GM21786 (cell line): ENCODE measurements around the gene CACHD1.
"Not testable (repeated sequence)": the region's sequence is repeated elsewhere in the genome, so short reads cannot be mapped to it uniquely, and the experiment has no call there.

Experiments used
- ATAC-seq: cut with Tn5 transposase; IDR thresholded peaks from one replicate; pipeline ENCODE4 v1.9.1; 2021; ENCODE audit not compliant: unreplicated experiment

Gene CACHD1

DNA sequence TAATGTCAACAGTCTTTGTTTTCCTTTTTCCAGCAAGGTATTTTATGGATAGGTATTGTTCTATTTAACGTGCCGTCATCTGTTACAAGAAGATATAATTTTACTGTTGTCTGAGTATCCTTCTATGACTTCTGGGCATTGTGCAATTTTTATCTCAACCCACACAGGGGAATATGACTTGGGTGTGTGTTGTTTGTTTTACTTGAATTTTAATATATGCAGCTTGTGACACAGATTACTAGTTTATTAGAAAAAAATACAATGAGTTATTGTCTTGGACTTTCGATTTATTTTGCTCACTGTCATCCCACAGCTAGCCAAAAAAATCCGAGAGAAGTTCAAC lies 111.9 kb downstream of the CACHD1 start:
- no peak for ATAC-seq

DNA sequence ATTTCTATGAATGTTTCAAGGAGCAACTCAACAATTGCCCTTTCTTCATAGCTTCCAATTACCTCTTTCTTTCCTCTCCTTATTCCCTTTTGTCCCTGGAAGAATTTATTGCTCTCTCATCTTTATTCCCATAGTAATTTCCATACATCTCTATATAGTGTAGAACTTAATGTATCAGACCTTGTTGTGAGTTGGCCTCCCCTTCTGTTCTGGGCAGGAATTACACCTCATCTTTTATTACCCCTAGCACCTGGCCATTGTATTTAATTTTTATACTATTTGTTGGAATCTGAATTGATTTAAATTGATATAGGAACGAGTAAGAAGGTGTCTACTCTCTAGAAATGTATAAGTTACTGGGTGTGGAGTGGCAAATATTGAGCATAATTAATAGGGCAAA lies 114.5 kb downstream of the CACHD1 start:
- no peak for ATAC-seq

DNA sequence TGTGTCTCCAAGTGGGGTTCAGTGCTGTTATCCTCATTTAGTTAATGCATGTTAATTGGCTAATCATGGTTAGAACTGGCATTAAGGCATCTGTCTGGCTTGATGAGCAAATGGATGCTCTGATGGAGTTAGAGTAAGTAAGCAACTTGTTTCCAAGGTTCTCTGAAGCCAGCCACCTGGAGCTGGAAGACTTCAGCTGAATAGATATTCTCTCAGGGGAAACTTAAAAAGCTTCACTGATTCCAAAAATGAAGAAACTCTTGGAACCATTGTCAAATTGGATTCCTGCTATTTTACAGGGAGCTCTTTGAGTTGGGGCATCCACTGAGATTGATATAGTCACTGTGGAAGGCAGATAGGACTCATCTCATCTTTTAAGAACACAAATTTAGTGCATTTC lies 118.9 kb downstream of the CACHD1 start:
- ATAC-seq = no peak

DNA sequence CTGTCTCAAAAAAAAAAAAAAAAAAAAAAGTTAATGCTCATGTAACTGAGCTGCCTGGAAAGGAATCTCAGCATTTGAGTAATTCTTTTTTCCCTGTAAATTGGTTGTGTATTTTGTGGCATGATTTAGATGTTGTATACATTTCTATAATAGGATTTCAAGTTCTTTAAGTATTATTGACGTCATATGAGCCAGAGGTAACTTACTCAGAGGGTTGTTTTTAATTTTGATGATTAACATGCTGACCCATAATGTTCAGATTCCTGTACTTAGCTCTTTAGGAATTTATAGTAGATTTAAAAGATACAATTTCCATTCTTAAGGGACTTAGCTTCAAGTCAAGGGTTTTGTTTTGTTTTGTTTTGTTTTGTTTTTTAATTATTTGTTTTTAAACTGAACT lies 120.4 kb downstream of the CACHD1 start:
- ATAC-seq = no peak

DNA sequence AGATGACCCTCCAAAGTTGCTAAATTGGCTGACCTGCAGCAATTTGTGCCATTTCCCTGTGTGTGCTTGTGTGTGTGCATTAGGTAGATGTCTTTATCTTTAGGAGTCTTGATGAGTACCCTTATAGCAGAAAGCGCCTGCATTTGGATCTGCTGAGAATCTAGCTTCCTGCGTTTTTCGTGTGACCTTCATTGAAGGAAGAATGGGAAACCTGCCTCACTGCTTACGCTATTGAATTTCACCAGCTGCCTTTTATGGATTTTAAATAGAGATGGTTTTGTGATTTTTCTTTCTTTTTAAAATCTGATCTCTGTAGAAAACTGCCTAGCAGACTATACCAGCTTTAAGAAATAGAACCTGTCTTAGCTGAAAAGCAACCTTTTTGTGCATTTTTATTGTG lies 124.5 kb downstream of the CACHD1 start:
- ATAC-seq = no peak

DNA sequence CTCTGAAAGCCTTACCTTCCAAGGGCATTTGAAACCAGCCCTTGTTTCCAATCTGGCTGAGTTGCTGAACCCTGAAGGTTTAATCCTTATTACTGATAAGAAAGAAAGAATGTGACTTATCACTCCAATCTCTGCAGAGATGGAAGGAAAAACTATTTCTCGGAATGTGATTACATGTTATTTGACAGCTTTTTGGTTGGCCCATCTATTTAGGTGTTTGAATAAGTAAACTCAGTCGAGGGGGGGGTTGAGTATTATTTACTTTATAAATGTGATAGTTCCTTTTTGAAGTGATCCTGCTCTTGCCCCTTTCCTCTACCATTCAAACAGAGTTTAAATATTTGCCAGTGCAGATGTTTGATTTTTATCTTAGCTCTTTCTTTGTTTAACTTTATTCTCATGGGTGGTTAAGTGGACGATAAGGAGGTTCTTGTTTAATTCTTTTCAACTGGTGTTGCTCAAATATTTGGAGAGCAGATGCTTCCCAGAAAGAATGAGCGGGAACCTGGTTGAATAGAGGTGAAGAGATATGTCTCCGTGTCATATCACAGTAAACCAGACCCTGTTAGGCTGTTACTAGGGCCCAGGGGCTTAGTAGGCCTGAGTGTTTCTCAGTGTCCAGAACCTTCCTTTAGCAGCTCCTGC lies 126.1 kb downstream of the CACHD1 start:
- ATAC-seq = no peak

DNA sequence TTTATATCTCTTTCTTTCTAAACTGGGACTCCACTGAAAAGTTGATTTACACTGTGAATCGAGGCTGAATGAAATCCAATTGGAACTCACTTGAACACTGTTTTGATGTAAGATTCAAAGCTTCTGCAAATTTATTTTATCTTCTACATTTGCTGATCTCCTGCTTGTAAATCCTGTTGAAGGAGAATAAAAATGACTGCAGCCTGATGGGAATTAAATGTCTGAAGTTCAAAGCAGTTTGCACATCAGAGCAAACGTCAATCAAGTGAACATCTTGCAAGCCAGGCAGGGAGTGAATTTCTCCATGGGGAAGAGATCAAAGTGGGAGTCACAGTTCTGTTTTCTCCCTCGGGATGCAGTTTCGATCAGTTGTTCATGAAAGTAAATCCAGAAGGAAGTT lies 127.2 kb downstream of the CACHD1 start:
- no peak for ATAC-seq

DNA sequence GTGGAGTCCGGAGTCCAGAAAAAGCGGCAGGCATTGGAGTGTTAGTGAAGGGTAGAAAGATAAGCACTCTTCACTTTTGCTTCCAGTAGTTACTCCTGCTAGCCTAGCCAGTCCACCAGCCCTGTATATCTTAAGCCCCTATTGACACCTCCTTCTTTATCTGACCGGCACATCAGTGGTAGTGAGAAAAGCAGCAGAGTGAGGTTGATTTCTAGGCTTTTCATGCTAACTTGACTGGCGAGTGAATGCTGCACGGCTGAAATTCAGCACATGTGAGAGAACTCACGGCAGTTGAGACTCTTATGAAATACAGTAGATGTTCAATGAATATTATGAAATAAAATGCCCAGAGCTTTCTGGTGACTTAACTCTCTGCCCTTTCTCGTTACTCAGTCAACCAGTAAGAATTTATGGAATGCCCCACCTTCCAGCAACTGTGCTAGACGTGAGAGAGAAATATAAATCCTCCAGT lies 128.2 kb downstream of the CACHD1 start:
- no peak for ATAC-seq

DNA sequence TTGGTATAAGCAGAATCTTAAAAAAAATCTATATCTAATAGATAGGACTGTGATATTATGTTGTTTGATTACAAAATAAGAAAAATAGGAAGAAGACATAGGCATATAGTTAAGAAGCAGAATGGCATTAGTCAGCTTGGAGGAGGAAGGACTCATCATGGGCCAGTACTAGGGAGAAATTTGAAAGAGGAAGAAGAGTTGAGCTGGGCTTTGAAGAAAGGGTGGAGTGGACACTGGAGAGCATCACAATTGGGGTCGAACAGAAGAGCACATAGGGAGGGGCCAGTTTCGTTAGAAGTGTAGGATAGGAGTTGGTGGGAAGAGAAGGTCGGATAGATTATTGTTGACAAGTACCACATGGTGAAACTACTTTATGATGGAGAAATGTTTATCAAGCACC lies 129.3 kb downstream of the CACHD1 start:
- ATAC-seq = no peak

DNA sequence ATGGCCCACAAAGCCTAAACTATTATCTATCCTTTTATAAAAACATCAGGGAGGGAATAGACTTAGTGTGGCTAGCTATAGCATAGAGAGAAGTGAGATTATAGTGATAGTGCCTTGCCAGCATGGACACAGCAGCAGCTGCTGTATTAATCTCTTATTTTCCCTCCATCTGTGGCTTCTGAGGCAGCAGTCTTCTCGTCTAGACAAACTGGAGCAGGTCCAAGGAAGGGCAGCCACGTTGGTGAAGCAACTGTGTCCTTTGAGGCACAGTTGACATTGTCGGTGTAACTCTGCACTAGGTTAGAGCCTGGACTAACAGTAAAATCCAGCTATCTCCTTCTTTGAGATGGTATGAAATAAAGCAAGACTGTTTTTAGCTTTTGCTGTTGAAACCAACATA lies 131.3 kb downstream of the CACHD1 start:
- ATAC-seq = no peak

DNA sequence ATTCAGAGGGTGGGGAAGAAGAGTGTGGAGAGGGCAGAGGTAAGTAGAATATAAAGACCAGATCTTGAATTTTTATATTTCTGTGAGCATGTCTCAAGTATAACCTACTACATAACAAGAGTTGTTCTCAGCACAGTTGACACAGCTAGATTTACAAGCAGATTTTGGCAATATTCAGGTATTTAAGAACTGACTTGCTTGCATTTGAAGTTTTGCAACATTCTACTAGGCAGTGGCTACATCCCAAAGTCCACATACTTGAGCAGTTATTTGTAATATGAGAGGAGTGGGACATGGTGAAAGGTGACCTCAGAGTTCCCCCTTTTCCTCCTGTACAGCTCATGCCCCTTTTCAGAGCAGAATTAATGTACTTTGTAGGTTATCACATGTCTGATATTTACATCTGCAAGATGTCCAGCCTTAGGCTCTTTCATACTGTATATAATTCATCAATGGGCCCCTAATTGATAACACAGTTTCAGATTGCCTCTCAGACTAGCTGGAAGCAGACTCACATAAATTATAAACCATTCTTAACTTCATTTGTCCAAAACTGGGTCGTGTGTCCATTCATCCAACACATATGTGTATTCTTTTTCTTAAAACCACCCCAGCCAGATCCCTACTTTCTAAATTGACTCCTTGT lies 138.2 kb downstream of the CACHD1 start:
- ATAC-seq = no peak

DNA sequence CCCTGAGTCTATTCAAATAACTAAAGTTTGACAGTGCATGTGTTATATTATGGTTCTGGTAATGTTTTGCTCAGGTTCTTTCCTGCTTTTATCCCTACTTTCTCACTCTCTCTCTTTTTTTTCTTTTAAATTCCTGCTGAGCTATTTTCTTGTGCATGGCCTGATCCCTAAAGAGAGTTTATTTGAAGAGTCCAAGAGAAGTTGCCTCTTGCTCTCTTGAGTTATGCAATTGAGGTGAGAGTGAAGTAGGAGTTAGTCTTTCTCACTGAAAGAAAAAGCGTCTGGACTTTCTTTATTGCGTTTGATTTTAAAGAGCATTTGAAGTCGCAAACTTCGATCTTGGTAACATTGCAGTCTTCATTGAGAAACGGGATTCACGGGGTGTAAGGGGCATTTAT lies 138.7 kb downstream of the CACHD1 start:
- ATAC-seq = no peak

DNA sequence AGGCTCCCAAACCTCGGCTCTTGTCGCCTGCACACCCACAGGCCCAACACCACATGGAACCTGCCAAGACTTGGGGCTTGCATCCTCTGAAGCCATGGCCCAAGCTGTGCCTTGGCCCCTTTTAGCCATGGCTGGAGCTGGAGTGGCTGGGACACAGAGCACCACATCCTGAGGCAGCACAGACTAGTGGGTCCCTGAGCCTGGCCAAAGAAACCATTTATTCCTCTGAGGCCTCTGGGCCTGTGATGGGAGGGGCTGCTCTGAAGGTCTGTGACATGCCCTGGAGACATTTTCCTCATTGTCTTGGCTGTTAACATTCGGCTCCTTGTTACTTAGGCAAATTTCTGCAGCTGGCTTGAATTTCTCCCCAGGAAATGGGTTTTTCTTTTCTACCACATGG lies 141.0 kb downstream of the CACHD1 start:
- not testable (repeated sequence) for ATAC-seq

DNA sequence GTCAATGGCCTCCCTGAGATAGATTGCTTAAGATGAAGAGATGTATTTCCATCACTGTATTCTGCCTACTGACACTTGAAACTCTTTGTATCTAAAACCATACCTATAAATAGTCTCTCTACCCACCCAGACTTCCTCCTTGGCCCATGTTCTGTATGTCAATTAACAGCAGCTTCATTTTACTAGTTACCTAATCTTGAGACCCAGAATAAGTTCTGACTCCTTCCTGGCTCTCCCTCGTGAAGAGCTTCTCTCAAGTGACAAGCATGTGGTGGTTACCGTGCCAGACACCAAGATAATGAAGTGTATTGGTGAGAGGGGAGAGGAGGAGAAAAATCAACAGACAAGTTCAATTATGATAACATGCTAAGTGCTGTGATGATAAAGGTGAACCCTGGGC lies 146.1 kb downstream of the CACHD1 start:
- ATAC-seq = no peak

DNA sequence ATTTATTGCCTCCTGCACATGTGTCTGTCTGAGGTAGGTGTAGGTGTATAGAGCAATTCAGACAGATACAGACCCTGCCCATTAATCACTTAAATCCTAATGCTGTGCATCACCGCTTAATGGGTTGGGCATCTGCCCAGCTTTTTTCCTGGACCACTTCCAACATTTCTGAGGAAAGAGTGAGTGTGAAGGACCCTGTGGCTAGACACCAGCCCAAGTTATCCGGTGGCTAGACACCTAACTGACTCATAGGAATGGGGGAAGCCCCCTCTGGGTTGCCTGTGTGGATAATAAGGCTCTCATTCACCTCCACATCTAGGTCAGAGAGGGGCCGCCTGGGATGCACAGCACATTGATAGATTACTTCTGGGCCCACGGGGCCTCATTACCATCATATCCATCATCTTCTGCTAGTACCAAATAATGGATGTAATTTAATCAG lies 153.8 kb downstream of the CACHD1 start:
- ATAC-seq = no peak

DNA sequence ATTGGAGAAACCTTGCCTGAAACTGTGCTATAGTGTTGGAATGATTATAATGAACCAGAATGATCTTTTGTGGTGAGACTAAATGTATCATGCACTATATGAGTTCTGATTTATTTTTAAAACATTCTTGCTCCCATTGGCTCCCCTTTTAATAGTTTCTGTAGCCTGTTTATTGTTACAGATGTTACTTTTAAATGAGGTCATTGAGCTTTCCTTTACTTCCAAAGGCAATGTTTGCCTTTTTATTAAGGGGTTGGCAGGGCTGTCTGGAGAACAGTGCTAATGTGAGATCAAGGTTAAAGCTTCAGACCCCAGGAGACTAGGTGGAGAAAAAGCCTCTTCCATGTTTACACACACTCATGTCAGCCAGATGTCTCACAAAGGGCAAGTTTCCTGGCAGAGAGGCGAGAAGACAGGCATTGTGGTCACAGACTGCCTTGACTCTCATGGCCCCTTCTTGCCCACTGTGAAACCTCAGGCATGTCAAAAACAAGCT lies 154.3 kb downstream of the CACHD1 start:
- no peak for ATAC-seq

DNA sequence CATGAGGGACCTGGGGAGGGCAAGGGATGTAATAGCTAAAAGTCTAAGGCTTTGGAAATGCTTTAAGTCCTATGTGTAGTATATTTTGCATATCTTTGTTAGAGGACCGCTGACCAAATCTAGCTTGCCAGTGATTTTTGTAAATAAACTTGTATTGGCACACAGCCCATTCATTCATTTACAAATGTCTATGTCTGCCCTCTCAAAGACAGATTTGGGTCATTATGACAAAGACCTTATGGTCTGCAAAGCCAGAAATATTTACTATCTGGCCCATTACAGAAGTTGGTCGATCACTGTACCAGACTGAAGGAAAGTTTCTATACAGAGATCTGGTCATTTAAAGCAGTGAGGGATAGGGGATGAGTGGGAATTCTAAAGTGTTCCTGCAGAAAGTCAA lies 154.9 kb downstream of the CACHD1 start:
- no peak for ATAC-seq

DNA sequence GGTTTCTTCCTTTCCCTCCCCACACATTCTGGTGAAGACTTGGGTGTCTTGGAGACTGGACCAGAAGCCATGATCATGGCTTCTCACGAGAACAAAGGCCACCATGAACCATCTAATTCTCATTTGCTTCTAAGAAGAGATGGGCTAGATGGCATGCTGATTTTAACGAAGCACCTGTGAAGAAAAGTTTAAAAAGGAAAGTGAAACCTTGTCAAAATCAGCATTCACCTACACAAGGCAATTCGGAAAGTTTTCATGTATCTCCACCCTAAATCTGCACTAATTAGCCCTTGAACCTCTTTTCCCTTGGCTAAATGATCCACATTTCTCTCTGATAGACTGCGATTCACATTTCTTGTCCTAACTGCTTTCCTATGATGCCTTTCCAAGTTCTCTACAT lies 160.7 kb downstream of the CACHD1 start:
- ATAC-seq = no peak

DNA sequence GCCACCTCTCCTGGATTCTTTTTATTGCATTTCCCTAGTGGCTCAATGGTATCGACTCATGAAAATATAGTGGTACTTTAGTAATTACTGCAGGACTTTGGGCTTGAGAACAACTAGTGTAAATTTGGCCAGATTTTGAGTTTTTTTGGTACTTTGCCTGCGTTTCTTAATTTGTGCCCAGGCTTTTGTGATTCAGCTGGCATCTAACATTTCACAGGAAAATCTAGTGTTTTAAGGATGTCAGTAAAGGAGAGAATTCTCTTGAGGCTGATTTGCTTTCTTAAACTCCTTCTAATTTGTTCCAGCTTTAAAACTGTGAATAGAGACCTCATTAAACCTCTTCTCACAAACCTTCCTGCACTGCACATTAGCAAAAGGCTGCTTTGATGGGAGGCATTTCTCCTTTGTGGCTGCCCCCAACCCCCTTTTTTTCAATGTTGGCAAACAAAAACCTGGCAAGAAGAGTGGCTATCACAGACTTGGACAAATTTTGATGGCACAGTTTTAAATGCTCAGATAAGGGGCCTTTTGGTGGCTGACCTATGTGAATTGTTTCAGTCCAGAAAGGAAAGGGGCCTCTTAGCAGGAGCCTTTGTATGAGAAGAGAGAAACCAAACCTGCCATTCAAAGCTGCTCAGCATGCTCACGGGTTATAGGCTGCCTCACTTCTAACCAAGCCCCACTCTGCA lies 161.6 kb downstream of the CACHD1 start:
- ATAC-seq = no peak

DNA sequence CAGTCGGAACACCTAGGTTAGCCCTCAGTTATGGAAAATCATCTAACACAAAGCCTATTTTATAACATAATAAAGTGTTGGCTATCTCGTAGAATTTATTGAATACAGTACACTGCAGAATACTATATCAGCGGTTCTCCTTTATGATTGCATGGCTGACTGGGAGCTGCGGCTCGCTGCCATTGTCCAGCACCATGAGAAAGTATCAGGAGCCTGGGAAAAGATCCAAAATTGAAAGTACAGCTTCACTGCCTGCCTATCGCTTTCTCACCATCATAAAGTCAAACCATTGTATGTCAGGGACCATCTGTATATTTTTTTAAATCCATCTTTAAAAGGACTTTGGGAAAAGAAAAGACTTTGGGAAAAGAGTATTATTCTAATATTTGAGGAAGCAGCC lies 163.0 kb downstream of the CACHD1 start:
- no peak for ATAC-seq

DNA sequence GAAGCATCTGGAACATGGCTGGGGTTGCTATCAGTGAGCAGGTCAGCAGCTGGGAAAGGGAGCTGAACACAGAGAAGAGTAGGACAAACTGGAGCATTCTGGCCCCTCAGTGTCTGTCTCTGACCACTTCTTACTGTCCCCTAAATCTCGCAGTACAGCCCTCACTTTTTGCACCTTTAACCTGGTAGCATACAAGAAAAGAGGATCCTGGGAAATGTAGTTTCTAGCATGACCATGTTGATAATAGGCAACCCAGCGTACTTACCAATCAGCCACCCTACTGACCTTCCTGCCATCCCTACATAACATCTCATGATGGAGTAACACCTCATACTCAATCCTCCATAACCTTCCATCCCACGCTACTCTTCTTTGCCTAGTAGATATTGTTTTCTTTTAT lies 175.8 kb downstream of the CACHD1 start:
- no peak for ATAC-seq

DNA sequence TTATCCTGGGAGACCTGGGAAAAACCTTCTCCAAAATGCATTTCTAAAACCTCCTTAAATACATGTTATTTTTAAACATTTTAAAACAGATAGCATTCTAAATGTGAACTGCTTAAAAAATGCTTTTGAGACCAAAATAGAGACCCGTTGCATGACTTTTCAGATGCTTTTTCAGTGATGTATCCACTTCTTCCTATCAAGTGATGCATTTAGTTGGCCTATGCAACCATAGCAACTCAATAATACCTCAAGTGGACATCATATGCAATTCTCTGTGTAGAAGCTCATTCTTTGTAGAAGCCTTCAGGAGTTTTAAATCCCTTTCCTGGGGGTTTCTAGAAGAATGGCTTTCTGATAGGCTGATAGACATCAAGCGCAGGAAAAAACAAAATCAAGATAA lies 180.5 kb downstream of the CACHD1 start:
- no peak for ATAC-seq
